HG02938 (cell line): Measurements from ENCODE around the gene PIGQ.

ENCODE experiments used
- ATAC-seq: cut with Tn5 transposase; IDR thresholded peaks from one replicate; pipeline ENCODE4 v1.9.1; 2021; ENCODE audit warnings: mild to moderate bottlenecking, moderate library complexity; ENCODE audit not compliant: unreplicated experiment

The PIGQ gene

GRCh38 chr16:625977-626765, 56.4 kb downstream of the PIGQ start:
- no peak for ATAC-seq

- ATAC-seq, result no peak
Observed at GRCh38 chr16:626787-627453, 57.2 kb downstream of the PIGQ start.

GRCh38 chr16:627454-628239, 57.9 kb downstream of the PIGQ start:
- ATAC-seq, result no peak

- ATAC-seq, result no peak
Observed at GRCh38 chr16:628321-629061, 58.7 kb downstream of the PIGQ start.

- no peak for ATAC-seq
Observed at GRCh38 chr16:629185-629832, 59.5 kb downstream of the PIGQ start.

GRCh38 chr16:629833-630248, 60.1 kb downstream of the PIGQ start:
- ATAC-seq, result no peak

GRCh38 chr16:630249-630814, 60.6 kb downstream of the PIGQ start:
- no peak for ATAC-seq

- ATAC-seq, result no peak
Observed at GRCh38 chr16:630815-631405, 61.1 kb downstream of the PIGQ start, which contains the start of gene WFIKKN1. WFIKKN1 (plus strand) TSS chr16:630985; CDS start chr16:631254, 269 bp downstream.

GRCh38 chr16:631808-632358, 62.1 kb downstream of the PIGQ start:
- ATAC-seq, result no peak

GRCh38 chr16:632486-633335, 62.9 kb downstream of the PIGQ start:
- no peak for ATAC-seq

- ATAC-seq, result no peak
Observed at GRCh38 chr16:633336-634050, 63.7 kb downstream of the PIGQ start.
